HG03108 (cell line): Measurements from ENCODE around the gene CD22.
"Not testable (repeated sequence)": the region's sequence is repeated elsewhere in the genome, so short reads cannot be mapped to it uniquely, and the experiment has no call there.

Experiments used
- ATAC-seq: cut with Tn5 transposase; IDR thresholded peaks from one replicate; pipeline ENCODE4 v1.9.1; 2021; ENCODE audit warnings: moderate library complexity; ENCODE audit not compliant: unreplicated experiment

The CD22 gene

DNA sequence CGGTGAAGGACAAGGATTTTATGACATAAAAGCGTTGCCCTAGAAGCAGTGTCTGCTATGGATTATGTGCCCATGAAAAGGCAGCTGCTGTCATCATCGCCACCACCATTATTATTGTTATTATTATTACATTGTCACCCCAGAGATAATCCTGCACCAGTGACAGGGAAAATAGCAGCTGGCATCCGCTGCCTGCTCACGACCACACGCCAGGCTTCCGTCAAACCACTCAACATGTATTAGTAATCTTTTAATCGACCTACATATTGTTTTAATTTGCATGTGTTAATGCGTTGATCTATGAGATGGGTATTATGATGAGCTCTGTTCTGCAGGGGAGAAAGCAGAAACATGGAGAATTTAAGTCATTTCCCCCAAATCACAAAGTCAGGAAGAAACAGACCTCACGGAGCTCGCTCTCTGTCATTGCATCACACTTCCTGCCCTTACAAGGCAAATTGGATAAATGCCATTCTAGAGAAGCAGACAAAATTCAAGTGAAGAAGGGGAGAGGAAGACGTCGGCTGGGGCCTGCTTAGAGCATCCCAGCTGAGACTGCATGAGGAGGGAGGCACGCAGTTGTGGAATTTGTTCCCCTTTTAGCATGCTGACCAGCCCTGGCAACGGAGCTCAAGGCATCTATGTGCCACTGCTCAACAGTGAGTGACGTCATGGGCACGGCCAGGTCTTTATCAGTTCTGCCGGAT, 29.0 kb downstream of the CD22 start, which contains the start of gene FFAR3:
Gene FFAR3, plus strand, starts transcription at position 594 of the 707 bp plus-strand sequence. CDS start 431 bp downstream, outside the sequence.
- no peak for ATAC-seq

DNA sequence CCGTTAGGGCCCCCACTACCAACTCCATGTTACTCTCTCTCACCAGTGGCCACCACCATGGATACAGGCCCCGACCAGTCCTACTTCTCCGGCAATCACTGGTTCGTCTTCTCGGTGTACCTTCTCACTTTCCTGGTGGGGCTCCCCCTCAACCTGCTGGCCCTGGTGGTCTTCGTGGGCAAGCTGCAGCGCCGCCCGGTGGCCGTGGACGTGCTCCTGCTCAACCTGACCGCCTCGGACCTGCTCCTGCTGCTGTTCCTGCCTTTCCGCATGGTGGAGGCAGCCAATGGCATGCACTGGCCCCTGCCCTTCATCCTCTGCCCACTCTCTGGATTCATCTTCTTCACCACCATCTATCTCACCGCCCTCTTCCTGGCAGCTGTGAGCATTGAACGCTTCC, 29.8 kb downstream of the CD22 start:
- ATAC-seq: not testable (repeated sequence)

- not testable (repeated sequence) for ATAC-seq
Observed at GRCh38 chr19:35359395-35359794, 30.4 kb downstream of the CD22 start.

DNA sequence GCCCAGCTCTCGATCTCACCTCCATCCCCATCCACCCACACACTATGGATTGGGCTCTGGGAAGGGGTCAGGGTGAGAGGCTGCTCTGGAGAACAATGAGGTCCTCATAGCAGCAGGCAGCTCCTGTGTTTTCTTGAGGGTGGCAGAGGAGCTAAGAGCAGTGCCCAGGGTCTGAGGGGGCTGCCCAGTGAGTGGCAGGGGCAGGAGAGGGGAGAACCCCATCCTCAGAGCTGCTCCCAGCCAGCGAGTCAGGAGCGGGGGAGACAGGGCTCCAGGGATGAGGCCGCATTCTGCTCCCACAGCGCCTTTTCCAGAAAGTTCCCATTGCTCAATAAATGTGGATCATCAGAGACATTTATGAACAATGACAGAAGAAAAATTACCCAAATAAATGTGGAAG, 31.1 kb downstream of the CD22 start:
- not testable (repeated sequence) for ATAC-seq

DNA sequence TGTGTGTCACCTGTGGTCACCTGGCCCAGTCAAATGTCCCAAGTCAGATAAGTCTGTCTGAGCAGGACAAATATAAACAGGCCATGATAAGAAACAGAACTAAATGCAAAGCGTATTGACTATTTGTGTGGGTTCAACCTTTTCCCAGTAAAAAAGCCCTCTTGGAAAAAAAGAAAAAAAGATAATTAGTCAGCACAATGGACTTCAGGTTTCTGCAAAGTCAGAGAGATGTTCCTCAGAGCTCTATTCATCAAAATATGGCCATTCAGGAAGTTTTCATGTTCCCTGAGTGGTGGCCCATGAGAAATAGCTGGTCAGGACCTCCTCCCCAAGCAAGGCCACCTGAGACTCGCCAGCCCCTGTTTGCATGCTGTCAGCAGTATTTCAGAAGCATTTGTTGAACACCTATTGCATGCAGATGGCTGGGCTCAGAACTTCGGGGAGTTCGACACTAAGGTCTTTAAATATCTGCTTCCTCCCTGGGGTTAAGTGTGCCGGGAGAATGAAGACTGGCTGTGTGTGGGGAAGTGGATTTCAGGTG, 32.0 kb downstream of the CD22 start:
- ATAC-seq: no peak

DNA sequence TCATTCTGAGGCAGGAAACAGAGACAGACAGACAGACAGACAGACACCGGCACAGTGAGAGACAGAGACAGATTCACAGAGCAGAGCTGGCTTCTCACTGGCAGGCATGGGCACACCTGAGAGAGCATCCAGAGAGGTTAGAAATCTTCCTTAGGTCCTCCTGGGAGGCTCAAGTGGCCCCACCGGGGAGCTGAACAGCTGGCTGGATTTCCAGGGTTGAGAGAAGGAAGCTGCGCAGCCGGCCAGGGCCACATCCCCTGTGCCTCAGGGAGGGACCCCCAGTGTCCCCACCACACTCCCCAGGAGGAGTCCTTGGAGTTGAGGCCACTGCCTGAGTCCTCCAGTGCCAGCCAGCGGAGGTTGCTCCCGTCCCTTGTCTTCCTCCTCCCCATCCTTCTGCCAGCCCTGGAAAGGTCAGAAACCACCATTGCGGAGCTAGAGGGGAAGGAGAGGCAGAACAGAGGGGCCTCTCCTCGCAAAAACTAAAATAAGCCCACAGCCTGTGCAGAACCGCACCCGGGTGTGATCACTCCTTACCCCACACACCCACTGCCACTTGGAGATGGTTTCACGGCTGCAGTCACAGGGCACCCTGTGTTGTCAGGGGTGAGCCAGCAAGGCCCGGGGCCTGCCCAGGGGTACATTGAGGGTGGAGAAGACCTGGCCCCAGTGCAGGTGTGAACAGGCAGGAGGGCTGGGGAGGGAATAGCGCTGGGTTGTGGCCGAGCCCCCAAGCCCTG, 33.4 kb downstream of the CD22 start:
- no peak for ATAC-seq

- ATAC-seq: no peak
Observed at GRCh38 chr19:35363001-35363590, 34.1 kb downstream of the CD22 start.

DNA sequence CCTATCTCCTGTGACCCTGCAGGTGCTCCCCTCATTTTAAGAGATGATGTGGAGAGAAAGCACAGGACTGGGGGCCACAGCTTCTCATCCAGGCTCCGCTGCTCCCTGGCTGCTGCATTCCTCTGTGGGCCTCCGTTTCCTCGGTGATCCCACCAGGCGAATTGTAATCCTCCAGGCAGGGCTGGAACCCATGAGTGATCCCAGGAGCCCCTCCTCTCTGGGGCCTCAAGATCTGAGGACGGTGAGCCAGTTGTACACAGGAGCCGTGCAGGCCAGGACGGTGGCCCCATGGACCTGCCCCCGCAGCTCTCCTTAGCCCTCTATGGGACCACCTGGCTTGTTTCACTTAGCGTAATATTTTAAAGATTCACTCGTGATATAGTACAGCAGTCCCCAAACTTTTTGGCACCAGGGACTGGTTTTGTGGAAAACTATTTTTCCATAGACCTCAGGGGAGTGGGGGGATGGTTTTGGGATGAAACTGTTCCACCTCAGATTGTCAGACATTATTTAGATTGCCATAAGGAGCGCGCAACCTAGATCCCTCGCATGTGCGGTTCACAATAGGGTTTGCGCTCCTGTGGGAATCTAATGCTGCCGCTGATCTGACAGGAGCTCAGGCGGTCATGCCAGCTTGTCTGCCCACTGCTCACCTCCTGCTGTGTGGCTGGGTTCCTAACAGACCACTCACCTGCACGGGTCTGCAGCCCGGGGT, 34.9 kb downstream of the CD22 start:
- no peak for ATAC-seq

DNA sequence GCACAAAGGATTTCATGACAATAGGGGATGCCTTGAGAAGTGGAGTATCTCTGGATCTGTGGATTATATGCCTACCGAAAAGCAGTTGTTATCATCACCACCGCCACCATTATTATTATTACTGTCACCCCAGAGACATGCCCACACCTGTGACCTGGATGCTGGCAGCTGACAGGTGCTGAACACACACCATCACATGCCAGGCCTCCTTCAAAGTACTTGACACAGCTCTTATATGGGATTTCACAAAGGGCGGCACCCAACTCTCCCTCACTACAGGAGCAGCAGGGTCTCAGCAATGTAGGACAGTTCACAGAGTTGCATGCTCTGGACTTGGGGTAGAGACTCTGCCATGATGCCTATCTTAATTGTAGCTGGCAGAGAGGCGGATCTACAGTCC, 36.3 kb downstream of the CD22 start:
- ATAC-seq: no peak

DNA sequence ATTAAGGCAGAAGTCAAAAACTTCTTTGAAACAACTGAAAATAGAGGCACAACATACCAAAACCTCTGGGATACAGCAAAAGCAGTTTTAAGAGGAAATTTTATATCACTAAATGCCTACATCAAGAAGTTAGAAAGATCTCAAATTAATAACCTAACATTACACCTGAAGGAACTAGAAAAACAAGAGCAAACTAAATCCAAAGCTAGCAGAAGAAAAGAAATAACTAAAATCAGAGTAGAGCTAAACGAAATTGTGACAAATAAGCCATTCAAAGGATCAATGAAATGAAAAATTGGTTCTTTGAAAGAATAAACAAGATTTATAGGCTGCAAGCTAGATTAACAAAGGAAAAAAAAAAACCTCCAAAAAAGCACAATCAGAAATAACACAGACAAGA, 39.4 kb downstream of the CD22 start:
- ATAC-seq: no peak

- no peak for ATAC-seq
Observed at GRCh38 chr19:35369522-35369921, 40.5 kb downstream of the CD22 start.

DNA sequence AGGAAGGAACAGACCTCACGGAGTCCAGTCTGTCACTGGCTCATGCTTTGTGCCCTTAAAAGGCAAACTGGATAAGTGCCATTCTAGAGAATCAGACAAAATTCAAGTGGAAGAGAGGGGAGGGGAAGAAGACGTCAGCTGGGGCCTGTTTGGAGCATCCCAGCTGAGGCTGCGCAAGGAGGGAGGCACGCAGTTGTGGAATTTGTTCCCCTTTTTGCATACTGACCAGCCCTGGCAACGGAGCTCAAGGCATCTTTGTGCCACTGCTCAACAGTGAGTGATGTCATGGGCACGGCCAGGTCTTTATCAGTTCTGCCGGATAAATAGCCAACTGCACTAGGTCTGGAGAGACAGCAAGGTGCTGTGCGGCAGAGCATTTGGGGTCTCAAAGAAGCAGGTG, 41.7 kb downstream of the CD22 start, which contains the start of gene GPR42:
Gene GPR42, plus strand, starts transcription at position 347 of the 400 bp plus-strand sequence. CDS start 292 bp downstream, outside the sequence.
- no peak for ATAC-seq

DNA sequence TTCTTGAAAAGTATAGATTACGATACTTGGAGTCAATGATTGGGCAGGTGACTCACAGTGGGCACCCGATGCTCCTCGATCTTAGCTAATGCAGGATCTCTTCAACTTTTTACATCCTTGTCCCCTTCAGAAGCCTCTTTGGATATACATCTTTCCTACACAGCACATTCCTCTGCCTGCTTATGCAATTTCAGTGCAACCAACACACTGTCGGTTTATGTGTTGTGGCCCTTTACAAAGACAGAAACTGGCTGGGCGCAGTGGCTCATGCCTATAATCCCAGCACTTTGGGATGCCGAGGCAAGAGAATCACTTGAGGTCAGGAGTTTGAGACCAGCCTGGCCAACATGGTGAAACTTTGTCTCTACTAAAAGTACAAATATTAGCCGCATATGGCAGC, 44.5 kb downstream of the CD22 start:
- no peak for ATAC-seq

GRCh38 chr19:35374031-35374430, 45.0 kb downstream of the CD22 start:
- not testable (repeated sequence) for ATAC-seq

- ATAC-seq: no peak
Observed at GRCh38 chr19:35375505-35376307, 46.7 kb downstream of the CD22 start.

- no peak for ATAC-seq
Observed at GRCh38 chr19:35377656-35378055, 48.7 kb downstream of the CD22 start.

- ATAC-seq: no peak
Observed at GRCh38 chr19:35378356-35378755, 49.4 kb downstream of the CD22 start.

DNA sequence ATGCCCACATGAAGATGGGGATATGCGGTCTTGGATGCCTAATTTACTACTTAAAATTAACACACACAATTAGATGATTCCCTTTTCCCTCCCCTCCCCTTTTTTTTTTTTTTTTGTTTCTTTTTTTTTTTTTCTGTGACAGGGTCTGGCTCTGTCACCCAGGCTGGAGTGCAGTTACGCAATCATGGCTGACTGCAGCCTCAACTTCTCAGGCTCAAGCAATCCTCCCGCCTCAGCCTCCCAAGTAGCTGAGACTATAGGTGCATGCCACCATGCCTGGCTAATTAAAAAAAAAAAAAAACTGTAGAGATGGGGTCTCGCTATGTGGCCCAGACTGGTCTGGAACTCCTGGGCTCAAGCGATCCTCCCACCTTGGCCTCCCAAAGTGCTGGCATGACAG, 50.6 kb downstream of the CD22 start:
- ATAC-seq: not testable (repeated sequence)

GRCh38 chr19:35379992-35380391, 51.0 kb downstream of the CD22 start:
- no peak for ATAC-seq
